Hippocampal formation (tissue), 2 donors: ENCODE results near the gene TBC1D2B.
A peak's percentile ranks its signal among the peaks of the same experiment; 100 is the strongest.

Experiments used
- DNase-seq, 2 donors: peaks; one replicate each; lab custom pipeline; 2025; lab: John Stamatoyannopoulos, UW

TBC1D2B gene

GRCh38 chr15:78054966-78055365 is 22.5 kb downstream of the TBC1D2B start:
- DNase-seq: no peak

GRCh38 chr15:78054518-78054917 is 23.0 kb downstream of the TBC1D2B start:
- DNase-seq: no peak

DNA sequence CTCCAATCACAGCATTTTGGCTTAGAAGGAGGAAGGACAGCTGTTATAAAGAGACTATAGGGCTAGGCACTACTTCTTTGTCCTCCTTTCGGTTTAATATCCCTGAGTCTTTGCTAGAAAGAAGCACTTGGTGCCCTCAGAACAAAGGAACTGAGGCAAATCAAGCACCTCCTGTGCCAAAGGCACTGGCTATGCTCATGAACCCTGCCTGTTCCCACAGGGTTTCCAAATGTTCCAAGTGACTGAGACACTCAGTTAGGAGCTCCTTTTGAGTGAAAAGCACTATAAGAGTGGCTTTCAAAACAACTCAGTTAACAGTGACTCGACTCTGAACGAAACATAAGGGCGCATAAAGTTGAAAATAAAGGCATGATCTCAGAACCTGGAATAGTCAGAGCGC is 25.0 kb downstream of the TBC1D2B start:
- no peak for DNase-seq

- DNase-seq: no peak
Observed at GRCh38 chr15:78052001-78052401, 25.5 kb downstream of the TBC1D2B start.

- no peak for DNase-seq
Observed at GRCh38 chr15:78051596-78051995, 25.9 kb downstream of the TBC1D2B start.

DNA sequence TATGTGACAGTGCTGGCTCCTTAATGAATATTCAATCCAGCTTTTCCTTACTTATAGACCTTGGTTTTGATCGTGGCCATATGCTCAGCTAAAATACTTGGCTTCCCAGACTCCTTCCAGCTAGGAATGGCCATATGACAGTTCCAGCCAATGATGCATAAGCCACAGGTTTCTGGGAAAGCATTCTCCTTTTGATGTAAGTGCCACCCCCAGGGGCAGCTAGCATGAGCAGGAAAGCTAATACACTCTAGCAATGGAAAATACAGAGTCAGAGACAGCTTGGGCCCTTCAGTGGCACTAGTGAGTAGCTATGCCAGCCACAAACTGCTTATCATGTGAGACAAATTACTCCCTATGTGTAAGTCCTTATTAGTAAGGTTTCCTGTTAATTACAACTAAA is 26.7 kb downstream of the TBC1D2B start:
- no peak for DNase-seq

DNA sequence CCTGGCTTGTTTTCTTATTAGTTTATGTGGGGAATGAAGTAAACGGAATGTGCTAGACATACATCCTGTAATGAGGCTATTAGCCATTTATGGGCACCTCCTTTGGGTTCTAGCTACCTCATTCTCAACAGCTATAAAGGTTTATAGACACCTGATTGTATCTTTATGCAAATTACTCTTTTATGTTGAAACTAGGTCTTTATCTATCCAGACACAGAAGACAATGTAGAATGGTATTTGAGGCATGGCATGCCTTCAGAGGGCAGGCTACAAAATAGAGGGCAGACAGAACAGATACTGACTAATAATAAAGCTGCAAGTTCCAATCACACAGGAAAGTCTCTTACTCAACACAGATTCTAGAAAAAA is 27.1 kb downstream of the TBC1D2B start:
- DNase-seq: no peak

DNA sequence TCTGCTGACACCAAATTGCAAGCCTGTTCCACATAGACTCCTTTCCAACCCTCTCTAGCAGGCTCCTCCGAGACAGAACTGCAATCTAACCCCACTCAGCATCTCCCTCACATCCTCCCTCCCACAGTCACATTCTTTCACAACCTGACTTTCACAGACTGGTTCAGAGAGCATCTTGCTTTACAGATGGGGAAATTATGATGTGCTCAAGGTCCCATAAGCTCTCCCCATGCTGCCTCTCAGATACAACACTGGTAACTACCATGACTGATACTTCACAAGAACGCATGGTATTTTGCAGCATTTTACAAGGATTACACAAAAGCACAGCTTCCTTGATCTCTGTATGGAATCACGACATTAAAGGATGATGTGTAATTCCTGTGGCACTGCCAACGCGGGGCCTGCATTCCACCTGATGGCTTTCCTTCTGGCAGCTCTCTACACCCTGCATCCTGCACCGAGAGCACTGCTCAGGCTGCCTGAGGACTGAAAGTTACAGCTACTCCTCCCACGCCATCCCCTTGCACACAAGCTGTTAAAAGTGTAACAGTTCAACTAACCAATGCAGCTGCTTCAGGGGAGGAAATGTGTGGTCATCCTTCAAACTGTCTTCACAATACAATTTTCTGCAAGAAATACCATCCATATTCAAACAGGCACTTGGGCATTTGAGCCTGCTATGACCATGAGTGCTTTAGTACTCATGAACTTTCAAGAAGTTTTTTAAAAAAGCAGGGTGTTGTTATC is 27.6 kb downstream of the TBC1D2B start:
- peak in 1 of 2 donors; percentile 28 for DNase-seq

- no peak for DNase-seq
Observed at GRCh38 chr15:78048628-78048920, 28.9 kb downstream of the TBC1D2B start.

DNA sequence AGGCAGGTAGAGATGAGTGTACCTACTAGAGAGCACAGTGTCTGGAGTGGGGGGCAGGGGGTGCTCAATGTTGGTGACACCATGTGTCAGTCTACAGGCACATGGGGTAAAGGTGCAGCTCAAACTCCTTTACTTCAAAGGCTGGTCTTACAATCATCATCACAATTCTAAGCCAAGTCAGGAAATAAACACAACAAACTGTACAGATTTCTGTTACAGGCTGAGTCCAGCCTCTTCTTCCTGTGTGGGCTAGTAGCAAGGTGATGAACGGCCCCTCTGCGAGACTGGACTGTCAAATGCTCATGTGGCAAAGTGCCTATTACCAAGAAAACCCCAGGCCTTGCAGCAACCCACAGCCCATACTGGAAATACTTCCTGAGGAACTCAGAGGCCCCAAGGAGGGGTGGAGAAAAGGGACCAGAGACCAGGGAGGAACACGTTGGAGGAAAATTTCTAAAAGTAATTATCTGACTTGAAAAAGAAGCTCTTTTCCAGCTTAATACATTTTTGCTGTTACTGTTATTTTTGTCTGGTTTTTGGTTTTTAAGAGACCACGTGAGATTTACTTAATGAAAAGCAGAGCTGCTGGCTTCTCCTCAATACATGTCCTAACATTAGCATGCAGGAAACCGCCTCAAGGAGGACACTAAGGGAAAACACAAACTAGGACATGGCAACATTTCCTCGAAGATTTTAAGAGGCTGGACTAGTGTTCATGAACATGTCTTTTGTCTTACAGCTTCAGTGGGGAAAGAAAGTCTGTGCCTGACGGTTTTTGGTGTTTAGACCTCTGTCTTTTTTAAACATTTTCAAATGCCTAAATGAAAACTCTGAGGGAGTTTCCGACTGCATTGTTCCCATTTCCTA is 29.5 kb downstream of the TBC1D2B start:
- no peak for DNase-seq

DNA sequence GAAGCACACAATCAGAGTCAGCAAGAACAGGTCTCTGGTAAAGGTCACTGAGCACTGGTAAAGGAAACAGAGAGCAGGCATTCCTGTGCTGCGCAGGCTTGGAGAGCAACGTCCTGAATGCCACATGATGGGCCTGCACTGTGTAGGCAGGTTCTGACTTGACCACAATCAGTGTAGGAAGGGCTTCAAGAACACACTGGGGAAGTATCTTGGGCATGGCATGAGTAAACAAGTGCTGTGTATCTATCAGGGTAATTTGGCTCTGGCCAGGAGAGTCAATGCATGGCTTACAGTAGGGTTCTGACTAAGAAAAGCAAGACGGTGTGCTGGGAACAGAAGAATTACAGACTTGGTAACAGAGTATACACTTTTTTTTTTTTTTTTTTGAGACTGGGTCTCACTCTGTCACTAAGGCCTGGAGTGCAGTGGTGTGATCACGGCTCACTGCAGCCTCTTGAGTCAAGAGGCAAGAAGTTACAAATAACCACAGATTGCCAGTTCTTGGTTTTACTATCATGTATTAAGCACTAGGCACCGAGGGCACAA is 30.6 kb downstream of the TBC1D2B start:
- no peak for DNase-seq

DNA sequence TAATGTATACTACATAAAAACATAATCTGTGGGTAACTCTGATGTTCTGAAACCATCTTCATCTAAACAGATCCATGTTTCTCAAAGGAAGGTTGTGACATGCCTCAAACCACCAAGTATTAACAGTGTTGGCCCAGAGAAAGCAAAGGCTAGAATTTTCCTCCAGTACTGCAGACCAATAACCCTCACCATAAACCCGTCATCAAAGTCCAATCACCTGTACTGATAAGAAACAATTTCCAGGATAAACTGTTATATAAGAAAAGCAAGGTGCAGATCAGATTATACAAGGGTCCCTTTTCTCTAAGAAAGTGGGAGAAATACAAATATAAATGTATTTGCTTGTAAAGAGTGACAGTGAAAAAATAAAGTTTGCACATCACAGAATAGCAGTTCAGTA is 32.3 kb downstream of the TBC1D2B start:
- no peak for DNase-seq

DNA sequence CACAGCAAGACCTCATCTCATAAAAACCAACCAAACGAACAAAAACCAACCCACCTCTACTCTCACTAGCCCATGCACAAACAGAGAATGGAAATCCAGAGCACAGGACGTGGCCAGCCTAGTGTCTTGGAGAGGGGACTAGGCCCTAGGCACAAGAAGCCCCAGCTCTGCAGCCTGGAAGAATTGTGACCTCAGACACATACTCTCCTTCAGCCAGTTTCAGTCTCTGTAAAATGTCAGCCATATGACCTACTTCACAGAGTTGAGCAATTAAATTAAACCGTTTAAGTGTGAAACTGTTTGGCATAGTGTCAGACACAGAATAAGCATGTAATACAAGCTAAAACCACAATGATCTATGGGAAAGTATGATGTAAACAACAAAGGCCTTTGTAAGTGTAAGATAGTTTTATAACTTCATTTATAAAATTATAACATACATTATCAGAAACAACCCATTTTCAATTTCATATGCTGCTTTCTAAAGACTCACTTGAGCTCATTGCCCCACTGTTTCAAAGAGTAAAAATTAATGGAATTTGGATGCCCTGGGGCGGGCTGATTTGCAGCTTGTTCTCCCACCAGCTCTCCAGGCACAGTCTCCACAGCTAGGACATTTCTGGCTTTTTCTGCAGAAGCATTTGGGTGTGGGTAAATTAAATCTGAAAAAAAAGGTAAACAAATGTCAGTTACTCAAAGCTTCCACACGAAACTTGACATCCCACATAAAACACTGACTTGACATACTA is 32.9 kb downstream of the TBC1D2B start:
- DNase-seq: no peak

- DNase-seq: no peak
Observed at GRCh38 chr15:78041946-78042345, 35.6 kb downstream of the TBC1D2B start.

DNA sequence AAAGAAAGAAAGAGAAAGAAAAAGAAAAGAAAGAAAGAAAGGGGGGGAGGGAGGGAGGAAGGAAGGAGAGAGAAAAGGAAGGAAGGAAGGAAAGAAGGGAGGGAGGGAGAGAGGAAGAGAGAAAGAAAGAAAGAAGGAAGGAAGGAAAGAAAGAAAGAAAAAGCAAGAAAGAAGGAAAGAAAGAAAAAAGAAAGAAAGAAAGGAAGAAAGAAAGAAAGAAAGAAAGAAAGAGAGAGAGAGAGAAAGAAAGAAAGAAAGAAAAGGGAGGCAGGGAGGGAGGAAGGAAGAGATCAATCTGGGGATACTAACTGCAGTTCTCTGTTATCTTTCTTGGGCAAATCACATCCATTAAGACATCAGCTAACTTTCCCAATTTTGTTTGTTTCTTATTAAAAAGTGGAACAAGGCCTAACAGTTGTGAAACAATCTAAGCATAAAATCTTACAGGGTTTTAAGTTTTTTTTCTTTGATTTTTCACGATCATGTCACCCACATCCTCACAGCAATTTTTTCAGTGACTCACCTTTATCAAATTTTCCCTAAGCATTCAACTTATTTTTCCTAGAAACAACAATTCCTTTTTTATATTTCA is 36.8 kb downstream of the TBC1D2B start:
- no peak for DNase-seq

- no peak for DNase-seq
Observed at GRCh38 chr15:78038585-78039247, 38.8 kb downstream of the TBC1D2B start.

DNA sequence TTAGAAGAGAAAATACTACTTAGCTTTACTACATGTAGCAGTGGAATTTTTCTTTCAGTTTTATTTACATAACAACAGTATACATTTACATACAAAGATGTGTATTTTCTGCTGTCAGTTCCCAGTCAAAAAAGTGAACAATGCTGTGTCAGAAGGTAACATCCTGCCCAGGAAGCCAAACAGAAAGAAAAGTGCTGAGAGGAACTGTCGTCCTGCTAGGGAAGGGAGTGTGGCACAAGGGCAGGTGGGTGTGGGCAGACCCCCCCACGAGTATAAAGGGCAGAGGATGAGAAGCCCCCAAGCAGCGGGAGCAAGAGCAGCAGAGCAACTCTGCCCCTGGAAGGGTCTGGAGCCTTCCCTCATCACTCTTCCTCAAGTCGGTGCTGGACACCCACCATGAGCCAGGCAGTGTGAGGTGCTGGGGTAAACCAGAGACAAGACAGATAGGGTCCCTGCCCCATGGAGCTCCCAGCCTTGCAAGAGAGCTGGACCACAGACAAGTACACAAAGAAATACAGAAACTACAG is 39.7 kb downstream of the TBC1D2B start:
- no peak for DNase-seq

- DNase-seq: no peak
Observed at GRCh38 chr15:78037328-78037727, 40.2 kb downstream of the TBC1D2B start.

GRCh38 chr15:78035861-78036476 is 41.5 kb downstream of the TBC1D2B start:
- no peak for DNase-seq

DNA sequence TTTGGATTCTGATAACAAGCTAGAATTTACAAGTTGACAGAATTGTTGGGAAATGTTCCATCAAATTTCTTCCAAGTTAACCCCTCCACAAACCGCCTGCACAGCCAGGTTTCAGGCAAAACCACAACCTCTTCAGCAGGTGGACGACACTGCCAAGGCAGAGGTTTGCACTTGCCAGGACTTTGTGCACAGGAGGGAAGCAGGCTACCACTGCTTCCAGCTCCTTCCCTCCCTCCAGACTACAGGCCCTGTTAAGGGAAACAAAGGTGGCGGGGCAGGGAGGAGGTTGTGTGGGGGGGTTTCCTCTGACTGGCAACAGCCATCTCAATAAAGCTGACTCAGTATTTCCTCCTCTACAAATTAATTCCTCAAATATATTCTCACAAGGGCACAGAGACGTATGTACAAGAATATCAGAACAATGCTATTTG is 42.2 kb downstream of the TBC1D2B start:
- no peak for DNase-seq
